HG02870 (cell line): ENCODE data around the gene CIAO2B.

Experiments
- ATAC-seq: cut with Tn5 transposase; IDR thresholded peaks from one replicate; pipeline ENCODE4 v1.9.1; 2021; ENCODE audit warnings: mild to moderate bottlenecking, moderate library complexity; ENCODE audit not compliant: unreplicated experiment

The CIAO2B gene

DNA sequence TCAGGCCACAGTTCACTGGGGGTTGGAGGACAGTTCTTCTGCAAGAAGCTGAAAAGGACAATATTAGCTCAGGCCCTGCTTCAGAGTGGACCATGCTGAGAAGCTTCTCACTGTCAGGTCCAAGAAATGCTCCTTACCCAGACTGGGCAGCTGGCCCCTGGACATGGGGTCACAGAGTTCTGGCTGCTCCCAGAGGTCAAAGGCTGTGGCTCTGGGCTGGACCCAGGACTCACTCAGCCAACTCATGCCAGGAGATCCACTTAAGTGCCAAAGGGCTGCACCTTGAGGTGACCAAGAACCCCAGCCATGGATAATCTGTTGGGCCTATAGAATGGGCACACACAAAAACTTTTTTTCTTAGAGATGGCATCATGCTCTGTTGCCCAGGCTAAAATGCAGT lies 5.2 kb upstream of the CIAO2B start:
- ATAC-seq = no peak

DNA sequence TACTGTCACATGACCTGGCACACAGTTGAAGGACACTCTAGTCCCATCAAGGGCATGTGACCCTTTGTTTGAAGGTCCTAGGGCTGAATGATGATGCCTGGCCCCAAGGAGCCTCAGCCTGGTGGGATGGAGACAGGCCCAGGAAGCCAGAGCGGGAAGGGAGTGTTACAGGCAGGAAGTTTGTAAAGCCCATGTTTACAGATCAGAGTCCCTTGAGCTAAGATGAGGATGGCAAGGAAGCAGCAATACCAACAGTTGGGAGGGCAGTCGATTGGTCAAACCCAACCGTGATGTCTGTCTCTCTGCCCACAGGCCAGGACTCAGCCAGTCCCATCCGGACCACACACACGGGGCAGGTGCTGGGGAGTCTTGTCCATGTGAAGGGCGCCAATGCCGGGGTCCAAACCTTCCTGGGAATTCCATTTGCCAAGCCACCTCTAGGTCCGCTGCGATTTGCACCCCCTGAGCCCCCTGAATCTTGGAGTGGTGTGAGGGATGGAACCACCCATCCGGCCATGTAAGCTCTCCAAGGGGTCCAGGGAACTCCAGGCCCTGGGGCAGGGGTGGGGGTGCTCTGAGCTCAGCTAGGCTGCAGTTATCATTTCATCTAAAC lies 3.6 kb upstream of the CIAO2B start:
- ATAC-seq = no peak

DNA sequence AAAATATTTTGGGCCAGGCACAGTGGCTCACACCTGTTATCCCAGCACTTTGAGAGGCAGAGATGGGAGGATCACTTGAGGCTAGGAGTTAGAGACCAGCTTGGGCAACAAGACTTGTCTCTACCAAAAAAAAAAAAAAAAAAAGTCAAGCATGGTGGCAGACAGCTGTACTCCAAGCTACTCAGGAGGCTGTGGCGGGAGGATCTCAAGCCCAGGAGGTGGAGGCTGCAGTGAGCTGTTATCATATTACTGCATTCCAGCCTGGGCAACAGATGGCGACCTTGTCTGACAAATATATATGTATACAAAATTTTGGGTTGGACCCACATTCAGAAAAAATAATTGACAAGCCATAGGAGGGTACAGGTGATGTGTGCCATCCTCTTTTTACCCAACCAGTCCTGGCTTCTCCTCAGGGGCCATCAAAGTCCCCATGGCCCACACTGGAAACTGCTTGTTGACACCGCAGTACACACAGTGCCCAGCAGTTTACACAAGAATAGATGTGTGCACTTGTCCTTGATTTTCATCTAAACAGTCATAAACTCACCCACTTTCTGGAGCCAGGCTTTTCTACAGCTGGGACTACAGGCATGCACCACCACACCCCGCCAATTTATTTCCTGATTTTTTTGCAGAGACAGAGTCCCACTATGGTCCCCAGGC lies 2.8 kb upstream of the CIAO2B start:
- ATAC-seq = no peak

DNA sequence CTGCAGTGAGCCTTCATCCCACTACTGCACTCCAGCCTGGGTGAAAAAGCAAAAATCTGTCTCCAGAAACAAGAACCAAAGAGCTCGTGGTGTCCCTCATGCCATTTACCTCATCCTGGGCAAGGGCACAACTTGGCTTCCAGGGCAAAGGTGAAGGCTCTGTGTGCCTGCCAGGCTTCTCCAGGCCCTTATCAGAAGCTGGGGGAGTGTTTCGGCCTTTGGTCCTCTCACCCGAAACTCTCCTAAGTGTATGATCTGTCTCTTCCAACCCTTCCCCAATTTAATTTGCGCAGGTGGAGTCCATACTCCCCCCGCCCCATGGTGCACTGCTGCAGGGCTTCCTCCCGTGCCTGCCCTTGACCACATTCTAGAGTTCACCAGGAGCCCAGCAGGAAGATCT lies 2.3 kb upstream of the CIAO2B start:
- no peak for ATAC-seq

DNA sequence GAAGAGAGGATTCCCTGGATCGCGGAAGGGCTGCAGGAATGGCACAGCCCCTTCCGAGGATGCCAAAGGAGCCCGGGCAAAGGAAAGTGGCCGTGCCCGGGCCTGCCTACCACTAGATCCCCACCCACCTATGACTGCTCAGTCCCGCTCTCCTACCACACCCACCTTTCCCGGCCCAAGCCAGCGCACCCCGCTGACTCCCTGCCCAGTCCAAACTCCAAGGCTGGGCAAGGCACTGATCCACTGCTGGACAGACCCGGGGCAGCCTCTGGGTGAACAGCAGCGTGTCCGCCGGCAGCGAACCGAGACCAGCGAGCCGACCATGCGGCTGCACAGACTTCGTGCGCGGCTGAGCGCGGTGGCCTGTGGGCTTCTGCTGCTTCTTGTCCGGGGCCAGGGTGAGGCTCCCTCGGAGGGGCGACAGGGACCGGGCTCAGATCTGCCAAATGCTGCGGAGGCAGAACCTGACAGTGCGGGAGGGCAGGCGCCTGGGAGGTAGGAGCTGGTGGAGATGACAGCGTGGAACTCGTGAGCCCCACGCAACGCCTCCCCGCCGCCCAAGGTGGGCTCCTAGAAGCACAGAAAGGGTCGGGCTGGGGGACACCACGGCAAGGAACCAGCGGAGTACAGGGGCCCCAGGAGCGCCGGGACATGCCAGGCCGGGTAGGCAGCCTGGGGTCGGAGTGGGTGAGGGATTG lies 1.3 kb upstream of the CIAO2B start, which contains the start of gene CES2:
CES2 (plus strand) TSS at position 203 of the 698 bp plus-strand sequence; CDS start at position 323, 120 bp downstream.
- no peak for ATAC-seq

DNA sequence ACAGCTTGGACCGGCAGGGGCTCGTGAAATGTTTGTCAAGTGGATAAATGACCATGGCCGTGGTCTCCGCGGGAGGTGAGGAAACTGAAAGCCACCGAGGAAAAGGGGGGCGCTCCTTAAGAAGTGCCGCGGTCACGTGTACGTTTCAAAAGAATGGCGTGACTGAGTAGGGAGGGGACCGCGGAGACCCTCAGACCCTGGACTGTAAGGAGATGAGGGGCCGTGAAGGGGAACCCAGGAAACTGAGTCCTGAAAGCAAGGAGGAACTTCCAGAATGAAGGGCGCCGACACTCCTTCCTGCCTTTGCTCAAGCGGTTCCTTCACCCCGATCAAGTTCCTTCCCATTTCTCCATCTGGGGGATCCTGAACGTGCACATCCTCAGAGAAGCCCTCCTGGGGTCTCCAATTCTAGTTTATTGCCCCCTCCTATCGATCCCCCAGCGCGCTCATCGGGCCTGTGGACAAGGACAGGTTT lies 674 bp upstream of the CIAO2B start:
- ATAC-seq = peak; percentile 7

DNA sequence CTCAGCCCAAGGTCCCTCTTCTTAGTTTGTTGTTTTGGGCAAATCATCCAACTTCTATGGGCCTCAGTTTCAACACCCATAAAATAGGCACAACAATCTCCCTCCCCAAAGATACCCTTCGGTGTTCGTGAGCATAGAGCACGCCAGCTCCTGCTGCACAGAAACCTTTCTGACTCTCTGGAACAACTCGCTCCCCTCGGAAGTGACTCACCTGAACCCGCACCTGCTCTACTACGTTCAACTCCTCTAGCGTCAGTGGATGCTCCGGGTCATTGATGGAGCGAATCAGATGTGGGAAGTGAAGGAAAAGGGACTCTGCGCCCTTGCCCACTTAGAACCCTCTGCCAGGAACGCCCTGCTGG lies 445 bp downstream of the CIAO2B start:
- peak; percentile 14 for ATAC-seq

DNA sequence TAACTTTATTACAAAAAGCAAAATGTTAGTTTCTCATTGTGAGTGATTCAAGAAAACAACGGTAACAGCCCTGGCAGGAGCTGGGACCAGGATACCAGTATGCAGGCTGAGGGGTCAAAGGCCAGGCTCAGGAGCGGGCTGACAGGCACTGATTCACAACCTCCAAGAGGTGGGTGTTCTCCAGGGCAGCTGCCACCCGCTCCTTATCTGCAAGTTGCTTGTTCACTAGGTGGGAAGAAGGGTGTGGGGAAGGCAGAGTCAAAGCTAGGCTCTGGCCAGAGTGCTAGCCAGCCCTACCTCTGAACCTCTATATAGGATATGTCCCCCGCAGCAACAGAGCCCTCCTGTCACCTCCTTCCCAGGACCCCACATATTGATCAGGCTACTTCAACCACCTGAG lies 2.1 kb downstream of the CIAO2B start:
- no peak for ATAC-seq

DNA sequence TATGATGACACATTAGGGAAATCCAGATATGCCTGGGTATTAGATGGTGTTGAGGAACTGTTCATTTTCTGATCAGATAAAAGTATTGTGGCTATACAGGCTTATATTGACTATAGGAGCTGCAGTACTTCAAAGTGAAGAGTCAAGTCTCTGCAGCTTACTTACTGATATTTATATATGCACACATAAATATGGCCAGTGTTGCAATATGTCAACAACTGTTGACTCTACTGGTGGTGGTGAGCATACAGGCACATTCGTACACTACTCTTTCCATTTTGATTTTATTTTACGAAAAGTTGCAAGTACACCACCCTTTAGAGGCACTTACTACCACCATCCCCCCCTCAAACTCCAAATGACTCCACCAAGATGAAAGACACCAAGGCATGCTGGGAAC lies 2.5 kb downstream of the CIAO2B start:
- ATAC-seq = no peak

DNA sequence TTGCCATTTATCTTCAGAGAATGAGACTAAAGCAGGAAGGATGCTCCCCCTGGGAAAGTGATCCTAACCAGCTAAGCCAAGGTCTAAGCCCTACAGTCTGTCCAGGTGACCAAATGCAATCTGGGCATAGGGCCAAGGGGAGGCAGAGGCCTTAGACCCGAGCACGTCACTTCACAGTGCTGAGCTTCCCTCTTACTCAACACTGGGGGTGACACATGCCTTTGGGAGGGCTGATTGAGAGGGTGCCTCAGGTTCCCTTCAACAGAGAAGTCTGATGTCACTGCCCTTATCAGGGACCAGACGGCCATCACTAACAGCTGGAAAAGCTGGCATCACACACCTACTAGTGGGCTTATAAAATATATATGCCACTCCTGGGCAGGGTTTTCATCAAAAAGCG lies 4.0 kb downstream of the CIAO2B start:
- no peak for ATAC-seq

DNA sequence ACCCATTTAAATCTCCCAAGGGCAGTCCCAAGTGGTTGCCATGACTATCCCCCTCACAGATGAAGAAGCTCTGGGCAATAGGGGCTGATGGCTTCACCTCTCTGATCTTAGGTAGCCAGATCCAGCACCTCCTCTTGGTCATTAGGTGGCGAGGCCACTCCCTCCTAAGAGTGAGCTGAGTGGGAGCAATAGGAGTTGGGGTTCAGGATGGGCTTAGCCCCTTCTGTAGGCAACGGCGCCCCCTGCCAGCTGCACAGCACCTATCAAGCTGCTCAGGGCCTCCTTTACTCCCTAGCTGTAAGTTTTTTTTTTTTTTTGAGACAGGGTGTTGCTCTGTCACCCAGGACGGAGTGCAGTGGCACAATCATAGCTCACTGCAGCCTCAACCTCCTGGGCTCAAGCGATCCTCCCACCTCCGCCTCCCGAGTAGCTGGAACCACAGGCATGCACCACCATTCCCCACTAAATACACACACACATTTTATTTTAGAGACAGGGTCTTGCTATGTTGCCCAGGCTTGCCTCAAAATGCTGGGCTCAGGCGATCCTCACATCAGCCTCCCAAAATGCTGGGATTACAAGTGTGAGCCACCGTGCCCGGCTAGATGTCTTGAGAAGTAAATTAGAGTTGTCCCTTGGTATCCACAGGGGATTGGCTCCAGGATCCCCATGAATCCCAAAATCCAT lies 5.4 kb downstream of the CIAO2B start:
- no peak for ATAC-seq

DNA sequence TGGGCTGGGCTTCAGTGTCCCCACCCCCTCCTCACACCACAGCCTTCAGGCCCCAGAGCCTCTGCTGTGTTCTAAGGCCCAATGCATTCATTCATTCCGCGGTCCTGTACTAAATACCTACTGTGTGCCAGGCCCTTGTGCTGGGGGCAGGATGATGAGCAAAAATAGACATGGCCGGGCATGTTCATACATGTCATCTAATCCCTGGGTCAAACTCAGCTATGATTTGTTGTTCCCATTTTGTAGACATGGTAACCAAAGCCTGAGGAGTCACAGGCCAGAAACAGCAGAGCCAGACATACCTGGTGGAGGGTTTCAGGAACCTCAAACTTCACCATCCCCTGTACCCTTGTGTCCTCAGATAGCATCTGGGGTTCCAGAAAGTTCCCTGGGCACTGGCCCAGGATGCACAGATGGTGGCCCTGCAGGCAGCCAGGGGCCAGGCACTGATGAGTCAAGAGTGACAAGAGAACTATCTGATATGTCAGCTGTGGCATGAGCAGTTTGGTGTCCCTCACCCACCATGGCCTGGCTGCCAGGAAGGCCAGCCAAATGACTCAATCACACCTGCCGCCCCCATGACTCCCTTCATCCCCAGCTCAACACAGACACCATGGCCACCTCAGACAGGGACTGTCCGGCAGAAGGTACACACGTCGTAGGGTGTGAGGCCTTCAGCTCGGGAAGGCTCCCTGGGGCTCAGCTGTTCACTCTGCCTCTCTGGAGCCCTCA lies 6.1 kb downstream of the CIAO2B start:
- ATAC-seq = no peak

DNA sequence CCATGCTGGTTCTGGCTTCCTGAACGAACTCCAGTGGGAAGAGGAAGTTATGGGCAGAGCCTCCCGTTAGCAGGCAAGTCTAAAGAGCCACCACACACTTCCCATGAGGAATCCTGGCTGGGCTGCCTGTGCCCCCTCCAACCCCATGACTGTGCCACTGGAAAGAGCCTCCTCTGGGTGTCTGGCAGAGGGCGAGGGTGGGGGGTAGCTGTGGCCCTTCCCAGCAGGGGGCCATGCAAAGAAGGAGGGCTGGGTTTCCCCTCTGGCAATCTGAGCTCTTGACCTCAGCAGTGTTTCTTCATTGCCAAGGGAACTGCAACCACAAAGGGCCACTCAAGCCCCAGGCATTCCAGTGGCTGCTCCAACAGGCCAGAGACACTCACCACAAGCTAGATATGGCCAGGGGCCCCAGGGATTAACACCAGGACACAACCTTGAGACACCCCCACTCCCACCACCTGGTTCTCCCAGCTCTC lies 7.2 kb downstream of the CIAO2B start:
- ATAC-seq = no peak

DNA sequence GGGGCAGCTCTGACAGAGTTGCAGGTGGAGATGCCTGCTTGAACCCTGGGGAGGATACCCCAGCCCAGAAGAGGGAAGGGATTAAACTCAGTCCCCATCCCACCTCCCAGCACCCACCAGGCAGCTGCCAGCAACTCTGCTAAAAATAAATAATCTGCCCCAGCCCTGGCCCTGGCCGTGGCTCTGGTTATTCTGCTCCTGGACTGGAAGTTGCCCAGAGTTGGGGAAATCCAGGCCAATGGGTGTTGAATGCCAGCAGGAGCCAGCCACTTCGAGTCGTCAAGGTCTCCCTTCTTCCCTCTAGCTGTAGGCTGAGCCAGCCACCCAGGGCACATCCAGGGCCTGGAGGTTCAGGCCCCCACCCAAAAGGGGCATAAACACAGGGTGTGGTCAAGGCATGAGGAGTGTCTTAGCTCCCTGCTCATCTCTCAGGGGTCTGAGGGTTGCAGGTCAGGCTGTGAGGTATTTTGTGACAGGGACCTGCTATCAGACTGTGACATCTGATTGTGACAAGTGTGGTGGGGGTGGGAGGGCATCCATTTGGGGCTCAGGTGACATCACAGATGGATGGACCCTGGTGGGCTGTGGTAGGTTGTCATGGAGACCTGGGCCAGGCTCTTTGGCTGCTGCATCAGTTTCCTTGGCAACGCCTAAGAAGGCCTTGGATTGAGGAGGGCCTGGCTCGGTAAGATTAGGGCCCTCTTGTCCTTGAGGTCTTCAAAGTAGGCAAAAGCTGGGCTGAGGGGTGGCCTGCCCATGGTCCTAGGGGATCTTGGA lies 7.8 kb downstream of the CIAO2B start:
- ATAC-seq = no peak

DNA sequence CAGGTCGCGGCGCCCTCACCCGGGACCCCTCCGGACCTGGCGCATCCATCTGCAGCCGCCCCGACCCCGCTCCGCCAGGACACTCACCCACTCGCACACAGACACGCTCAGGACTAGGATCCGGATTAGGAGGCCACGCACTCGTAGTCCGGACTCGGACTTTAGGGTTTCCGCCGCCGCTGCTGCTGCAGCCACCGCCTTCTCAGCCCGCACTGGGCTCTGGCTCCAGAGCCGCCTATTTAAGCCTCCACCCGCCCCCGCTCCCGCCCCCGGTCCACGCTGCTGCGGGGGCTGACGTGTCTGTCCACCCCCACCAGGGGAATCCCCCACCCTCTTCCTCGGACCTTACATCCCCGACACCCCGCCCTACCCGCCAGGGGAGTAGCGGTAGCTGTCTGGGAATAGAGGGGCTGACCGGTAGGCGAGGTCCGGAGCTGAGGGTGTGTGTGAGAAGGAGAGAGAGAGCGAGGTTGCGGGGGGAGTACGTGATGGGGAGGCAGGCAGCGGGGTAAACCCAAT lies 8.8 kb downstream of the CIAO2B start, which contains the start of gene RRAD:
RRAD (minus strand) TSS at position 214 of the 519 bp plus-strand sequence. CDS start 356 bp downstream, outside the sequence.
- ATAC-seq = no peak

DNA sequence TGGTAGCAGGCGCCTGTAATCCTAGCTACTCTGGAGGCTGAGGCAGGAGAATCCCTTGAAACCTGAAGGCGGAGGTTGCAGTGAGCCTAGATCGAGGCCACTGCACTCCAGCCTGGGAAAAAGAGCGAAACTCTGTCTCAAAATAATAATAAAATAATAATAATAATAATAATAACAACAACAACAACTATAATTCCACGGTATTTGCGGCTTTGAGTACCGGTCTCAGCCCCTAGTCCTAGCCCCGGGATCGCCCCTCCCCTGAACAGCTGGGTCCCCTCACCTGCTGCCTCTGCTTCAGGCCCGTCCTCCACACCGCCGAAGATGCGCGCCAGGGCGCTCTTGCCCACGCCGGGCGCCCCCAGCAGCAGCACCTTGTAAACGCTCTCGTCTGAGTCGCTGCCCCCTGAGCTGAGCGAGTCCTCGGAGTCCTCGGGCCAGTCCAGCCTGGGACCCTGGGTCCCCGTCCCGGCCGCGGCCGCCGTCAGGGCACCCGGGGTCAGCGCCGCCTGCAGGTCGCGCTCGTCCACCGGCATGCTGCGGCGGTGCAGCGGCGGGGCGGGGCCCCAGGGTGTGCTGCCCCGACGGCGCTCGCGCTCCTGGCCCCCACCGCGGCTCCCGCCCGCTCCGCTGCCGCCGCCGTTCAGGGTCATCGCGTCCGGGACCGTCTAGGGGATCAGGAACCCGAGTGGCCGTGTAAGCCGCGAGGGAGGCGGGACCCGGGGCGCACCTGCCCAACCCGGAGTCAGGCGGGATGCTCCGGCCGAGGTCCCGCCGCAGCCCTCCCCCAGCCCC lies 9.5 kb downstream of the CIAO2B start:
- ATAC-seq = no peak

DNA sequence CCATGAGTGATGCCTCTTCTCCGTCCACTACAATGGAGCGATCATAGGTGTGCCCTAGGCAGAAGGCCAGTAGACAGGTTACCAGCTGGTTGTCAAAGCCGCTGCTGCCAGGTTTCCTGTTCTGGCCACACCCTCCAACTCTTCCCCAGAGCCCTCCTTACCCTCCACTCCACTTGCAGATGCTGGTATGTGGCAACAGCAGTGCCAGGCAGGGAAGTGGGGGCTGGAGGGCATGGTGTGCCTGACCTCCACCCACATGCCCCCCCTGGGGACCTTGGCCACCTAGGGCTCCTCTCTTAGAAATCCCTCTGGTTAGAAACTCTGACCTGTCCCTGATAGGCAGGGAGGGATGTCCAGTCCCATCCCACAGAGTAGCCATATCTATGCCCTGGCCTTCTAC lies 10.3 kb downstream of the CIAO2B start:
- ATAC-seq = no peak

DNA sequence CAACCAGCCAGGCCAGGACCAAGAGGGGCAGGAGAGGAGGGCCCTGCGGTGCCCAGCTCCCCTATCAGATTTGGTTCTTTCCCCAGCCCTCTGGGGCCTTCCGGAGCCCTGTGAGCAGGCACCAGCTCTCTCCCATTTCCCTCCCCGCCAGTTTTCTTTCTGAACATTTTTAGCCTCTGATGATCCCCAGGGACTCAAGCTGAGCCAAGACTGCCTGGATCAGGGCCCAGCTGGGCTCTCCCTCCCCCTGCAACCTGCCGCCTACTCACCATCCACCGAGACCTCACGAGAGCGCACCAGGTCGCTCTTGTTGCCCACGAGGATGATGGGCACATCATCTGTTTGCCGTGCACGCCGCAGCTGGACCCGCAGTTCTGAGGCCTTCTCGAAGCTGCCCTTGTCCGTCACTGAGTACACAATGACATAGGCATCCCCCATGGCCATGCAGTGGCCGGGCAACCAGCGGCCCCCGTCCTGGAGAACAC lies 10.9 kb downstream of the CIAO2B start:
- ATAC-seq = no peak
